Adrenal gland (tissue), 5 donors: ENCODE results near the gene PAXX.

Experiments used
- POLR2A ChIP-seq, 2 donors: fragments of 450-650 bp; IDR thresholded peaks; one replicate each; pipeline ENCODE4 v1.6.1; 2017; ENCODE audit warnings: antibody characterized with exemption in 2 of 2, mild to moderate bottlenecking in 2 of 2, moderate library complexity in 1 of 2
- TF ChIP-seq, protein P1 (sequence below), 6 experiments: fragments of 450-650 bp in 4 of 6; fragments of 200-600 bp in 2 of 6; sonication (generic) in 1 of 6; IDR thresholded peaks; 1 replicate in 5 of 6; 2 replicates in 1 of 6; pipeline versions ENCODE4 v1.5.1 to v1.8.0; 2016 to 2021; ENCODE audit warnings: antibody characterized with exemption in 6 of 6, mild to moderate bottlenecking in 2 of 6, moderate library complexity in 1 of 6
- donor health status: DM: no; HTN: no; CAD: no.

DNA sequence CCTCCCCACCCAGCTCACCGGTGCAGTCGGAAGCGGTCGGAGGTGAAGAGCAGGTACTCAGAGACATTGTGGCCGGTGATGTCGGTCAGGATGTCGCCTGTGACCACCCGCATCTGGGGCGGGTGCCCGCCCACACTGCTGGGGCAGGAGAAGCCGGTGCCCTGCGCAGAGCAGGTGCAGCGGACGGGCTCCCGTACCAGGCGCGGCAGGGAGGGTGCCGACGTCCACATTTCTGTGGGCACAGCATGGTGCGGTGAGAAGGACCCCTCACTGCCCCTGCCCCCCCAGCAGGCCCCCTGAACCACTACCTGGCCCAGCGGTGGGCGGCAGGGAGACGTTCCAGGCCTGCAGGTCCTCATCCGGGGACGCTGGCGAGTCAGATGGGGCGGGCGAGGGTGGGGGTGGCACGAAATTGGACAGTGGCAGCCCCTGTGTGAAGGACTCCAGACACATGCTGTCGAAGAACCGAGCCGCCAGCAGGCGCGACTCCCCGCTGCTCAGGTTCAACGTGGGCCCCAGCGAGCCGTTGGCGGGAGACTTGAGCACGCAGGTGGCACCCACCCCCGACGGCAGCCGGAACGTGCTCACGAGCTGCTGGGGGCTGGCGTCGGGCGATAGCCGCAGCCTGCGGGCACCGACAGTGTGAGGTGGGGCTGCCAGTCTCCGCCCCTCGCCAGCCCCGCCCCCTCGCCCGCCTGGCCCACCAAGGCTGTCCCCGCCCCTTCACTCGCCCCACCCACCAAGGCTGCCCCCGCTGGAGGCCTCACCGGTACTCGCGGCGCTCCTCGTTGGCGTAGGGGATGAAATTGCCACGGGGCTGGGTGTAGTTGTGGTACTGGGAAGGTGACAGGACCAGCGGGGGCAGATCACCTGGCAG, 20.7 kb downstream of the PAXX start:
- no peak for TF ChIP-seq POLR2A (IDR thresholded peaks at IDR 0.05)
- TF ChIP-seq, protein P1, sequence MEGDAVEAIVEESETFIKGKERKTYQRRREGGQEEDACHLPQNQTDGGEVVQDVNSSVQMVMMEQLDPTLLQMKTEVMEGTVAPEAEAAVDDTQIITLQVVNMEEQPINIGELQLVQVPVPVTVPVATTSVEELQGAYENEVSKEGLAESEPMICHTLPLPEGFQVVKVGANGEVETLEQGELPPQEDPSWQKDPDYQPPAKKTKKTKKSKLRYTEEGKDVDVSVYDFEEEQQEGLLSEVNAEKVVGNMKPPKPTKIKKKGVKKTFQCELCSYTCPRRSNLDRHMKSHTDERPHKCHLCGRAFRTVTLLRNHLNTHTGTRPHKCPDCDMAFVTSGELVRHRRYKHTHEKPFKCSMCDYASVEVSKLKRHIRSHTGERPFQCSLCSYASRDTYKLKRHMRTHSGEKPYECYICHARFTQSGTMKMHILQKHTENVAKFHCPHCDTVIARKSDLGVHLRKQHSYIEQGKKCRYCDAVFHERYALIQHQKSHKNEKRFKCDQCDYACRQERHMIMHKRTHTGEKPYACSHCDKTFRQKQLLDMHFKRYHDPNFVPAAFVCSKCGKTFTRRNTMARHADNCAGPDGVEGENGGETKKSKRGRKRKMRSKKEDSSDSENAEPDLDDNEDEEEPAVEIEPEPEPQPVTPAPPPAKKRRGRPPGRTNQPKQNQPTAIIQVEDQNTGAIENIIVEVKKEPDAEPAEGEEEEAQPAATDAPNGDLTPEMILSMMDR (IDR thresholded peaks at IDR 0.05) = no peak
